GM20000 (cell line): ENCODE results near the gene TAS1R3.

Experiments
- DNase-seq: peaks from one replicate; pipeline ENCODE4 v3.0.0; 2012; ENCODE audit warnings: low spot score
- TF ChIP-seq, protein P1 (sequence below): IDR thresholded peaks from 2 replicates; pipeline ENCODE4 v1.5.1; 2012; ENCODE audit warnings: mild to moderate bottlenecking, control low read depth; ENCODE audit errors: extremely low read depth, missing control alignments

Gene TAS1R3

GRCh38 chr1:1304331-1305299 is 26.5 kb upstream of the TAS1R3 start:
- TF ChIP-seq, protein P1, sequence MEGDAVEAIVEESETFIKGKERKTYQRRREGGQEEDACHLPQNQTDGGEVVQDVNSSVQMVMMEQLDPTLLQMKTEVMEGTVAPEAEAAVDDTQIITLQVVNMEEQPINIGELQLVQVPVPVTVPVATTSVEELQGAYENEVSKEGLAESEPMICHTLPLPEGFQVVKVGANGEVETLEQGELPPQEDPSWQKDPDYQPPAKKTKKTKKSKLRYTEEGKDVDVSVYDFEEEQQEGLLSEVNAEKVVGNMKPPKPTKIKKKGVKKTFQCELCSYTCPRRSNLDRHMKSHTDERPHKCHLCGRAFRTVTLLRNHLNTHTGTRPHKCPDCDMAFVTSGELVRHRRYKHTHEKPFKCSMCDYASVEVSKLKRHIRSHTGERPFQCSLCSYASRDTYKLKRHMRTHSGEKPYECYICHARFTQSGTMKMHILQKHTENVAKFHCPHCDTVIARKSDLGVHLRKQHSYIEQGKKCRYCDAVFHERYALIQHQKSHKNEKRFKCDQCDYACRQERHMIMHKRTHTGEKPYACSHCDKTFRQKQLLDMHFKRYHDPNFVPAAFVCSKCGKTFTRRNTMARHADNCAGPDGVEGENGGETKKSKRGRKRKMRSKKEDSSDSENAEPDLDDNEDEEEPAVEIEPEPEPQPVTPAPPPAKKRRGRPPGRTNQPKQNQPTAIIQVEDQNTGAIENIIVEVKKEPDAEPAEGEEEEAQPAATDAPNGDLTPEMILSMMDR, result no peak
- DNase-seq, result no peak

- TF ChIP-seq, protein P1, result no peak
- DNase-seq, result peak; percentile 83
These were observed 25.6 kb upstream of the TAS1R3 start for GRCh38 chr1:1305300-1306069.

GRCh38 chr1:1306070-1306660 is 24.9 kb upstream of the TAS1R3 start:
- DNase-seq, result peak; percentile 66
- TF ChIP-seq, protein P1, result no peak

GRCh38 chr1:1306661-1307260 is 24.3 kb upstream of the TAS1R3 start:
- no peak for DNase-seq
- TF ChIP-seq, protein P1, result no peak

GRCh38 chr1:1307261-1307922 is 23.7 kb upstream of the TAS1R3 start:
- TF ChIP-seq, protein P1, result no peak
- DNase-seq, result no peak

DNA sequence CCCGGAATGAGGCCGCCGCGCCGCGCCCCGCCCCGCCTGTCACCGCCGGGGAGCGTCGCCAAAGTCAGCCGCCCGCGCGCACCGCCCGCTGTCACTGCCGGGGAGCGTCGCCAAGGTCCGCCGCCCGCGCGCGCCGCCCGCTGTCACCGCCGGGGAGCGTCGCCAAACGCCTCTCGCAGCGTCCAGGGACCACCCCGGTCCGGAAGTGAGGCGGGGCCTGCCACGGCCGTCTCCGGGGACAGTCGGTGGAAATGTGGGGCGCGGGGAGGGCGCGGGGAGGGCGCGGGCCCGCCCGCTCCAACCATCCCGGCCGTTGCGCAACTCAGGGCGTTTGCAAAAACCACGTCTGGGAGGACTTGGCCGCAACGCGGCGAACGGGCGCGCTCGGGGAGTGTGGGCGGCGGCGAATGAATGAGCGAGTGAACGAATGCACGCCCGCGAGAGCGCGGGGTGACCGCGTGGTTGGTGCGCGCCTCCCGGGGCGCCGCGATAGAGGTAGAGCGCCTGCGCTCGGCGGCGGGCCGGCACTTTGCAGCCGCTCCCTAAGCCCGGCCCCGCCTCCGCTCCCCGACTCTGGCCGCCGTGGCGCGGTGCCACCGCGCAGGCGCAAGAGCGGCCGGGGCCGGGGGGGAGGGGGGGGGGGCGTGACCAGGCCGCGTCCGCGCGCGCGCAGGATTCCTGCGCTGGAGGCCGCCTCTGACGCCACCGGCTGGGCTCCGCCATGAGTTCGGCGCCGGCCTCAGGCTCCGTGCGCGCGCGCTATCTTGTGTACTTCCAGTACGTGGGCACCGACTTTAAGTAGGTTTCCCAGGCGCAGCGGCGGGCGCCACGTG is 22.9 kb upstream of the TAS1R3 start, which contains the start of the genes ACAP3 and PUSL1:
Gene ACAP3 (minus strand): TSS at position 8 of the 833 bp plus-strand sequence. CDS start 115 bp downstream, outside the sequence.
Gene PUSL1 (plus strand): TSS at position 675 of the 833 bp plus-strand sequence. CDS start 47 bp downstream, at position 722.
- TF ChIP-seq, protein P1, result no peak
- peak; percentile 100 for DNase-seq
